ENCODE data around the gene ZFP69B. TPM values are rescaled to one million over a fixed set of nuclear protein-coding genes. Genes with fewer than 3 reads are reported as not detected.

ZFP69B gene
- total and polyA plus RNA-seq, 8 donors, result 0.85 to 2.4 (median 1.5) TPM

GRCh38 chr1:40435471-40435870, 14.8 kb upstream of the ZFP69B start:
- H3K36me3 ChIP-seq, result no peaks in the 10 kb centered on the region
- no peak overlapping the region for H3K27ac ChIP-seq
- intact Hi-C loops (cut with DNase I), result no loop called here
- no peaks in the 10 kb centered on the region for H3K4me1 ChIP-seq
- H3K9me3 ChIP-seq, result no peaks in the 10 kb centered on the region
- no peaks in the 10 kb centered on the region for H3K27me3 ChIP-seq
- DNase-seq (no peak), ATAC-seq (no peak), FAIRE-seq (no peak)
- 82 to 87% methylated on average over 5 of the region's 5 CpGs for WGBS, 2 donors
- TF ChIP-seq CTCF (IDR thresholded peaks at IDR 0.05), result no peak
- H3K4me3 ChIP-seq, result no peak overlapping the region

GRCh38 chr1:40435876-40436275, 14.4 kb upstream of the ZFP69B start:
- no peaks in the 10 kb centered on the region for H3K27me3 ChIP-seq
- no peak for FAIRE-seq
- H3K36me3 ChIP-seq, result no peaks in the 10 kb centered on the region
- no peak for DNase-seq
- no peak for ATAC-seq
- TF ChIP-seq CTCF (IDR thresholded peaks at IDR 0.05), result no peak
- intact Hi-C loops (cut with DNase I), result no loop called here
- H3K4me3 ChIP-seq, result no peak overlapping the region
- no peaks in the 10 kb centered on the region for H3K9me3 ChIP-seq
- no peaks in the 10 kb centered on the region for H3K4me1 ChIP-seq
- H3K27ac ChIP-seq, result no peak overlapping the region
- WGBS, 2 donors, result 63 to 79% methylated on average over 4 of the region's 4 CpGs

- Histone ChIP-seq H3K9me3 (no peaks in the 10 kb centered on the region), H3K4me1 (no peaks in the 10 kb centered on the region), H3K27me3 (no peaks in the 10 kb centered on the region), H3K36me3 (no peaks in the 10 kb centered on the region), H3K4me3 (no peak overlapping the region), H3K27ac (no peak overlapping the region)
- ATAC-seq (peak in 3 of 4 donors; percentile 56 to 86 (median 71)), DNase-seq (peak in 1 of 6 donors; percentile 19), FAIRE-seq (no peak)
- WGBS, 2 donors, result 57 to 60% methylated on average over 3 of the region's 3 CpGs
- intact Hi-C loops (cut with DNase I), result no loop called here
- peak; percentile 34 to 67 (median 50) for TF ChIP-seq CTCF (IDR thresholded peaks at IDR 0.05)
These were observed 11.8 kb upstream of the ZFP69B start for GRCh38 chr1:40438391-40439015.

- Histone ChIP-seq H3K27ac (no peak overlapping the region), H3K4me1 (no peaks in the 10 kb centered on the region), H3K27me3 (no peaks in the 10 kb centered on the region), H3K9me3 (no peaks in the 10 kb centered on the region), H3K4me3 (no peak overlapping the region), H3K36me3 (no peaks in the 10 kb centered on the region)
- DNase-seq (no peak), FAIRE-seq (no peak), ATAC-seq (no peak)
- 71 to 78% methylated on average over 5 of the region's 5 CpGs for WGBS, 2 donors
- intact Hi-C loops (cut with DNase I), result no loop called here
- no peak for TF ChIP-seq CTCF (IDR thresholded peaks at IDR 0.05)
These were observed 11.0 kb upstream of the ZFP69B start for GRCh38 chr1:40439247-40439646.

GRCh38 chr1:40450495-40451237, 390 bp downstream of the ZFP69B start:
- intact Hi-C loops (cut with DNase I), result no loop called here
- FAIRE-seq, result no peak

More at GRCh38 chr1:40450495-40451237, 390 bp downstream of the ZFP69B start:
- DNase-seq (peak in 4 of 6 donors; percentile 38 to 65 (median 48)), ATAC-seq (peak; percentile 19 to 50 (median 26))
- H3K27ac ChIP-seq, result peak overlapping the region; percentile 30 to 68 (median 58)
- no peak for TF ChIP-seq CTCF (IDR thresholded peaks at IDR 0.05)
- peak overlapping the region; percentile 57 to 78 (median 72) for H3K4me3 ChIP-seq
- no peaks in the 10 kb centered on the region for H3K27me3 ChIP-seq
- H3K36me3 ChIP-seq, result no peaks in the 10 kb centered on the region
- H3K9me3 ChIP-seq, result no peaks in the 10 kb centered on the region
- 16 to 23% methylated on average over 22 of the region's 22 CpGs for WGBS, 2 donors
- peaks cover 0 to 3% (median 0%) of the 10 kb centered on the region in 3 donors for H3K4me1 ChIP-seq

Measured in pancreas (tissue), 10 donors.